ENCODE data around the gene C1orf87. TPM values are rescaled to one million over a fixed set of nuclear protein-coding genes. Genes with fewer than 3 reads are reported as not detected.

The C1orf87 gene
- total RNA-seq, 4 donors from 2014 or later: not detected

GRCh38 chr1:60052601-60053000 lies 21.0 kb downstream of the C1orf87 start:
- H3K27ac ChIP-seq: no peak overlapping the region
- WGBS, 2 donors: 74 to 82% methylated on average over 9 of the region's 9 CpGs
- no peak for DNase-seq (ENCODE audit: low spot score in 2 of 2)
- H3K36me3 ChIP-seq: no peaks in the 10 kb centered on the region
- TF ChIP-seq CTCF (IDR thresholded peaks at IDR 0.05): no peak
- no peak for TF ChIP-seq POLR2A (IDR thresholded peaks at IDR 0.05)
- no peak for TF ChIP-seq EP300 (IDR thresholded peaks at IDR 0.05)
- no peaks in the 10 kb centered on the region for H3K4me1 ChIP-seq
- H3K27me3 ChIP-seq: no peaks in the 10 kb centered on the region
- H3K4me3 ChIP-seq: no peak overlapping the region
- H3K9me3 ChIP-seq: peaks cover 0 to 11% (median 1%) of the 10 kb centered on the region in 4 donors

GRCh38 chr1:60051191-60051590 lies 22.4 kb downstream of the C1orf87 start:
- DNase-seq (ENCODE audit: low spot score in 2 of 2): no peak
- Histone ChIP-seq H3K27ac (no peak overlapping the region), H3K36me3 (no peaks in the 10 kb centered on the region), H3K4me3 (no peak overlapping the region), H3K9me3 (peaks cover 0 to 11% (median 1%) of the 10 kb centered on the region in 4 donors), H3K4me1 (no peaks in the 10 kb centered on the region), H3K27me3 (no peaks in the 10 kb centered on the region)
- TF ChIP-seq POLR2A (IDR thresholded peaks at IDR 0.05) (no peak), CTCF (IDR thresholded peaks at IDR 0.05) (no peak), EP300 (IDR thresholded peaks at IDR 0.05) (no peak)
- 87 to 91% methylated on average over 1 of the region's 1 CpG for WGBS, 2 donors

- no peaks in the 10 kb centered on the region for H3K4me1 ChIP-seq
- DNase-seq (ENCODE audit: low spot score in 2 of 2): no peak
- H3K9me3 ChIP-seq: peaks cover 0 to 11% (median 1%) of the 10 kb centered on the region in 4 donors
- no peak overlapping the region for H3K27ac ChIP-seq
- H3K27me3 ChIP-seq: no peaks in the 10 kb centered on the region
- no peaks in the 10 kb centered on the region for H3K36me3 ChIP-seq
- no peak overlapping the region for H3K4me3 ChIP-seq
- TF ChIP-seq EP300 (IDR thresholded peaks at IDR 0.05) (no peak), POLR2A (IDR thresholded peaks at IDR 0.05) (no peak), CTCF (IDR thresholded peaks at IDR 0.05) (no peak)
Observed at GRCh38 chr1:60049188-60049587, 24.4 kb downstream of the C1orf87 start.

- Histone ChIP-seq H3K27me3 (no peaks in the 10 kb centered on the region), H3K4me3 (no peak overlapping the region), H3K4me1 (no peaks in the 10 kb centered on the region), H3K27ac (no peak overlapping the region), H3K9me3 (peaks cover 0 to 11% (median 1%) of the 10 kb centered on the region in 4 donors), H3K36me3 (no peaks in the 10 kb centered on the region)
- no peak for TF ChIP-seq EP300 (IDR thresholded peaks at IDR 0.05)
- no peak for TF ChIP-seq POLR2A (IDR thresholded peaks at IDR 0.05)
- TF ChIP-seq CTCF (IDR thresholded peaks at IDR 0.05): no peak
- no peak for DNase-seq (ENCODE audit: low spot score in 2 of 2)
Observed at GRCh38 chr1:60044881-60045280, 28.7 kb downstream of the C1orf87 start.

GRCh38 chr1:60041783-60042182 lies 31.8 kb downstream of the C1orf87 start:
- Histone ChIP-seq H3K27me3 (no peaks in the 10 kb centered on the region), H3K36me3 (no peaks in the 10 kb centered on the region), H3K4me3 (no peak overlapping the region), H3K27ac (no peak overlapping the region), H3K4me1 (no peaks in the 10 kb centered on the region), H3K9me3 (no peaks in the 10 kb centered on the region)
- DNase-seq (ENCODE audit: low spot score in 2 of 2): no peak
- 63 to 64% methylated on average over 2 of the region's 2 CpGs for WGBS, 2 donors
- no peak for TF ChIP-seq POLR2A (IDR thresholded peaks at IDR 0.05)
- no peak for TF ChIP-seq EP300 (IDR thresholded peaks at IDR 0.05)
- no peak for TF ChIP-seq CTCF (IDR thresholded peaks at IDR 0.05)

Data from tibial nerve (tissue), 4 donors.